Fibroblast of pulmonary artery (primary cell): ENCODE data around the gene ARHGEF10L.

ENCODE experiments used
- DNase-seq: peaks from one replicate; pipeline ENCODE4 v3.0.0-alpha.2; 2010; ENCODE audit warnings: low read depth
- H3K4me3 ChIP-seq: replicated peaks from 2 replicates; pipeline ENCODE4 v1.5.1; 2011; ENCODE audit warnings: low read depth, mild to moderate bottlenecking, control low read depth, low read length, moderate library complexity
- TF ChIP-seq, protein P1 (sequence below): IDR thresholded peaks from 2 replicates; pipeline ENCODE4 v1.5.1; 2011; ENCODE audit warnings: mild to moderate bottlenecking, control low read depth, low read length, inconsistent platforms; ENCODE audit errors: missing control alignments

ARHGEF10L gene

DNA sequence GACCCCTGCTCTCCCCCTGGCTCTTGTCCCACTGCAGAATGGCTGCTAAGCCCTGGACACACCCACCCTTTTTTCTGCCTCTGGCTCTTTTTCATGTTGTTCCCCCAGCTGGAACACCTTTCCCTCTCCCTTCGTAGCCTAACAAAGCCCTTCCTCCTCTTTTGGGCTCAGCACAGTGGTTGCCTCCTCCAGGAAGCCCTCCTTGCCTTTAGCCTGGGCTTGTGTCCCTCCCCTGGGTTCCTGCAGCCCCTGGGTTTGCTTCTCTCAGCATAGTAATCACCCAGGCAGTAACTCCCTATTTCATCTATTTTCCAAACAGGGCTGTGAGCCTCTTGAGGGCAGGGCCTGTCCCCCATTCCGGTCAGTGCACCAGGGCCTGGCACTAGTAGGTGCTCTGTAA is 195.8 kb downstream of the ARHGEF10L start:
- TF ChIP-seq, protein P1, sequence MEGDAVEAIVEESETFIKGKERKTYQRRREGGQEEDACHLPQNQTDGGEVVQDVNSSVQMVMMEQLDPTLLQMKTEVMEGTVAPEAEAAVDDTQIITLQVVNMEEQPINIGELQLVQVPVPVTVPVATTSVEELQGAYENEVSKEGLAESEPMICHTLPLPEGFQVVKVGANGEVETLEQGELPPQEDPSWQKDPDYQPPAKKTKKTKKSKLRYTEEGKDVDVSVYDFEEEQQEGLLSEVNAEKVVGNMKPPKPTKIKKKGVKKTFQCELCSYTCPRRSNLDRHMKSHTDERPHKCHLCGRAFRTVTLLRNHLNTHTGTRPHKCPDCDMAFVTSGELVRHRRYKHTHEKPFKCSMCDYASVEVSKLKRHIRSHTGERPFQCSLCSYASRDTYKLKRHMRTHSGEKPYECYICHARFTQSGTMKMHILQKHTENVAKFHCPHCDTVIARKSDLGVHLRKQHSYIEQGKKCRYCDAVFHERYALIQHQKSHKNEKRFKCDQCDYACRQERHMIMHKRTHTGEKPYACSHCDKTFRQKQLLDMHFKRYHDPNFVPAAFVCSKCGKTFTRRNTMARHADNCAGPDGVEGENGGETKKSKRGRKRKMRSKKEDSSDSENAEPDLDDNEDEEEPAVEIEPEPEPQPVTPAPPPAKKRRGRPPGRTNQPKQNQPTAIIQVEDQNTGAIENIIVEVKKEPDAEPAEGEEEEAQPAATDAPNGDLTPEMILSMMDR: no peak
- no peak for DNase-seq
- H3K4me3 ChIP-seq: no peak overlapping the region

DNA sequence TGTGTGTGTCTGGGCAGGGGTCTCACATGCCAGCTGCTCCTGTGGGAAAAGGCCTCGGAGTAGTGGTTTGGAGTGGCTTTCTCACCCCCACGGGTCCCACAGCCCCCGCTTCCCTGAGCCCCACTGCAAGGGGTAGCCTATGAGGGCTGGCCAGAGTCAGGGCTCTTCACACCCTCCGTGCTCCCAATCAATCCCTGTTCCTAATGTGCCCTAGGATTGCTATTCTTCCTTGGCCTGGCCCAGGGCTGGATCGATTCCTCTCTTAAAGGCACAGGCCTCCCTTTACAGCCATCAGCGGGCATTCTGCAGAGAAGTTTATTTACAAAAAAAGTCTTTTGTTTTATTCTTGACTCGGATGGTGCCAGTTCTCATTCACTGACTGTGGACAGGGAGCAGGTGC is 196.3 kb downstream of the ARHGEF10L start:
- no peak overlapping the region for H3K4me3 ChIP-seq
- TF ChIP-seq, protein P1: no peak
- no peak for DNase-seq

DNA sequence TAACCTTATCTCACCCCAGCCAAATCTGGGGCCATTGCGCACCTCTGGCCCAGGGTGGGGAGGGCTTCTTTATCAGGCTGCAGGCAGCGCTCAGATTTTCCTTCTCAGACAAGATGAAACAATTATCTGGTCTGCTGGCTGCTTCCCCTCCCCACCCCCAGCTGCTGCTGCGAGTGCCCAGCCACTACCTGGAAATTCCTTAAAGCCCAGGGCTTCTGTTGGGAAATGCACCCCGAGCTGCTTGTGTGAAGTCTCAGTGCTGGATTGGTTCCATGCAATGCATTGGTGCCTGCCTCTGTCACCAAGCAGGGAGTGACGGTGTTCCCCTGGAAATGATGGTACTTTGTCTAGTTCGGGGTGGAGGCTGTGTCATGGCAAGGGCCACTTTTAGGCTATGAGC is 197.1 kb downstream of the ARHGEF10L start:
- DNase-seq: no peak
- H3K4me3 ChIP-seq: no peak overlapping the region
- TF ChIP-seq, protein P1: no peak

DNA sequence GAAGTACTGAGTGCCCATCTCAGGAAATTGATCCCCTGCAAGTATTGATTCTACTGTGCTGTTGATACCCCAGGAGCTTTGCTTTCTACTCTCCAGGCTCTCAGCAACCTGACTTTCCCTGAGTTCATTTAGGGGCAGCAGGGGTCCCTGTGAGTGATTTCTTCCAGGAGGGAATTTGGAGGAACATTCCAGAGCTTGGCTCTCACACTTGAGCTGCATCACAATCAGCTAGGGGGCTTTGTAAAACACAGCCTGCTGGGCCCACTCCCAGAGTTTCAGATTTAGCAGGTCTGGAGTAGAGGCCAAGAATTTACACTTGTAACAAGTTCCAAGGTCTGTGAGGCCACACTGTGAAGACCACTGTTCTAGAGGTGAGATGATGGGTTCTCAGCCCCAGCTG is 199.6 kb downstream of the ARHGEF10L start:
- no peak for DNase-seq
- TF ChIP-seq, protein P1: no peak
- no peak overlapping the region for H3K4me3 ChIP-seq

- TF ChIP-seq, protein P1: no peak
- H3K4me3 ChIP-seq: no peak overlapping the region
- DNase-seq: no peak
These were observed 201.6 kb downstream of the ARHGEF10L start for GRCh38 chr1:17741052-17741451.

- DNase-seq: peak; percentile 44
These were observed 203.1 kb downstream of the ARHGEF10L start for GRCh38 chr1:17742583-17742982.

DNA sequence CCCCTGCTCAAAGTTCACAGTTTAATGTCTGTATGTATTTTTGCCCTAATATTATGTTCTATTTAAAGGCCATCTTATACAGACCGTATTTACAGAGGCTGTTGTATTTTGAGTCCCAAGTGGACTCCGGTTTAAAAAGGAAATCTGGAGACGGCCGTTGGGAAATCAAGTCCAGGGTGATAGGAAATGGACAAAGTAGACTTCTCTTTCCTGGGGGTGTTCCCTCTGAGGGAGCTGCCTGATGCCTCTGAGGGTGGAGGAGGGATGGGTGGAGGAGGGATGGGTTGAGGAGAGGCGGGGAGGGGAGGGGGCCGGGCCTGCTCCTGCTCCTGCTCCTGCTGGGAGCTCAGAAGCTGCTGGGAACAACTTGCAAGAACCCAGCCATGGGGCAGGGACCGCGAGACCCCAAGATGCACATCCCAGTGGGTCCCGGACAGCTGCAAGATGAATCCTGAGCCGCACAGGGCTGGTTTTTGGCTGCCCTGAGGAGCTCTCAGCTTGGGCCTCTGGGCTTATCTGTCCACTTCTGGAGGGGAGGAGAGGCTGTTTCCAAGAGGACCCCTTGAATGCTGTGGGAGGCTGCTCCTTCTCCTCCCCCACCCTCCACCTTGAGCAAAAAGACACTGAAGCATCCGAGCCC is 203.6 kb downstream of the ARHGEF10L start:
- H3K4me3 ChIP-seq: no peak overlapping the region
- no peak for DNase-seq
- TF ChIP-seq, protein P1: no peak

More at GRCh38 chr1:17742583-17742982, 203.1 kb downstream of the ARHGEF10L start:
- no peak overlapping the region for H3K4me3 ChIP-seq
- TF ChIP-seq, protein P1: no peak
